ENCODE measurements around the gene SND1.

DNA sequence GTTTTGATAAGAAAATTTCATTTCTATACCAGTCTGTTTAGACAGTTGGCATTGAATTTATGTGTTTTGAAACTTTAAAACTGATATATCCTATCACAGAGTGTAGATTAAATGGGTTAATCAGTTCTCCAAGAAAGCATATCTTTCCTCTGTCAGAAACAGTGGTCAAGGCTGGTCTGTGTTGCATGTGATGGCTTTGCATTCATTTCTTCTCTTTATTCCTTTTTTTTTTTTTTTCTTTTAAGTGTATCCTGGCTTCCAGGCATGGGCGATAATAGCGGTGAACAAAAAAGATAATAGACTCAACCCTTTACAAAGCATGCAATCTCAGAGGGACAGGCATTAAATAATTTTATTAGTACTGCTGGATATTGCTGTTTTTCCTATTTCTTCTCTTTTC lies 242.6 kb downstream of the SND1 start:
- TF ChIP-seq, protein P1, sequence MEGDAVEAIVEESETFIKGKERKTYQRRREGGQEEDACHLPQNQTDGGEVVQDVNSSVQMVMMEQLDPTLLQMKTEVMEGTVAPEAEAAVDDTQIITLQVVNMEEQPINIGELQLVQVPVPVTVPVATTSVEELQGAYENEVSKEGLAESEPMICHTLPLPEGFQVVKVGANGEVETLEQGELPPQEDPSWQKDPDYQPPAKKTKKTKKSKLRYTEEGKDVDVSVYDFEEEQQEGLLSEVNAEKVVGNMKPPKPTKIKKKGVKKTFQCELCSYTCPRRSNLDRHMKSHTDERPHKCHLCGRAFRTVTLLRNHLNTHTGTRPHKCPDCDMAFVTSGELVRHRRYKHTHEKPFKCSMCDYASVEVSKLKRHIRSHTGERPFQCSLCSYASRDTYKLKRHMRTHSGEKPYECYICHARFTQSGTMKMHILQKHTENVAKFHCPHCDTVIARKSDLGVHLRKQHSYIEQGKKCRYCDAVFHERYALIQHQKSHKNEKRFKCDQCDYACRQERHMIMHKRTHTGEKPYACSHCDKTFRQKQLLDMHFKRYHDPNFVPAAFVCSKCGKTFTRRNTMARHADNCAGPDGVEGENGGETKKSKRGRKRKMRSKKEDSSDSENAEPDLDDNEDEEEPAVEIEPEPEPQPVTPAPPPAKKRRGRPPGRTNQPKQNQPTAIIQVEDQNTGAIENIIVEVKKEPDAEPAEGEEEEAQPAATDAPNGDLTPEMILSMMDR (IDR thresholded peaks at IDR 0.05): no peak
- no peak for TF ChIP-seq POLR2A (IDR thresholded peaks at IDR 0.05)
